WERI-Rb-1 (cell line): ENCODE data around the gene FOSL1.
A peak's percentile ranks its signal among the peaks of the same experiment; 100 is the strongest.

Experiments used
- DNase-seq: peaks from one replicate; pipeline ENCODE4 v3.0.0-alpha.2; 2020
- H3K27ac ChIP-seq: fragments of 250-450 bp; sonication (Bioruptor Pico); 2 replicates; pipeline ENCODE4 v1.5.1; 2020; ENCODE audit warnings: mild to moderate bottlenecking, moderate library complexity
- H3K27me3 ChIP-seq: fragments of 250-450 bp; sonication (Bioruptor Pico); 2 replicates; pipeline ENCODE4 v1.5.1; 2021; ENCODE audit warnings: mild to moderate bottlenecking, low read depth, moderate library complexity; ENCODE audit not compliant: insufficient read depth, severe bottlenecking
- H3K36me3 ChIP-seq: fragments of 250-450 bp; sonication (Bioruptor Pico); 2 replicates; pipeline ENCODE4 v1.5.1; 2020; ENCODE audit warnings: mild to moderate bottlenecking, moderate library complexity
- H3K4me3 ChIP-seq: 2 replicates; pipeline ENCODE4 v1.5.1; 2011; ENCODE audit warnings: low read depth, mild to moderate bottlenecking, control low read depth, low read length
- H3K9me3 ChIP-seq: fragments of 250-450 bp; sonication (Bioruptor Pico); 2 replicates; pipeline ENCODE4 v1.5.1; 2021; ENCODE audit warnings: mild to moderate bottlenecking, moderate library complexity; ENCODE audit not compliant: severe bottlenecking
- TF ChIP-seq, protein P1 (sequence below): IDR thresholded peaks from 2 replicates; pipeline ENCODE4 v1.5.1; 2011; ENCODE audit warnings: low read depth, mild to moderate bottlenecking, control low read depth, inconsistent platforms, low read length

FOSL1 gene

DNA sequence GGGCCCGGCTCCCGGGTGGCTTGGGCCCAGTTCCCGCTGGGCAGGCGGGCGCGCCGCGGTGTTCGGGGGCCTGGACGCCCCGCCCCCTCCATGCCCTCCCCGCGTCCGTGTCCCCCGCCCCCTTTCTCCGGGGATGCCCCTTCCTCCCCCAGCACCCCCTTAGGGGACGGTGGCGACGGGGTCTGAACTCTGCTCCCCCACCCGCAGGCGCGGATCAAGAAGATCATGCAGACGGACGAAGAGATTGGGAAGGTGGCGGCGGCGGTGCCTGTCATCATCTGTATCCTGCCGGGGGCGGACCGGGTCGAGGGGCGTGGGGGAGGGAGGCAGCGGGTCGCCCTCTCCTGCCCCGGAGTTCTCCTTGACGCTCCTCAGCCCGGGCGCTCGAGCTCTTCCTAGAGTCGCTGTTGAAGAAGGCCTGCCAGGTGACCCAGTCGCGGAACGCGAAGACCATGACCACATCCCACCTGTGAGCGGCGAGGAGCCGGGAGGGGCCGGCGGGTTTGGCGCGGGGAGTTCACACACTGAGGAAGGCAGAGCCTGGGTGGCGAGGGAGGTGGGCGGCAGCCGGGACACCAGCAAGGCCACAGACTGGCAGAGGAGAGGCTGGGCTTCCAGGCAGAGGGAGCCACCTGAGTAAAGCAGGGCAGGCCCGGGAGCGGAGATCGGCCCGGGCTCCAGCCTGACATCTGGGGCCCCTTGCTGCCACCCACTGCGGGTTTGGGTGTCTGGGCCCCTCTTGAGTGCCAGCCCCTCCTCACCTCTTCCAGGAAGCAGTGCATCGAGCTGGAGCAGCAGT is 19.6 kb upstream of the FOSL1 start:
- TF ChIP-seq, protein P1, sequence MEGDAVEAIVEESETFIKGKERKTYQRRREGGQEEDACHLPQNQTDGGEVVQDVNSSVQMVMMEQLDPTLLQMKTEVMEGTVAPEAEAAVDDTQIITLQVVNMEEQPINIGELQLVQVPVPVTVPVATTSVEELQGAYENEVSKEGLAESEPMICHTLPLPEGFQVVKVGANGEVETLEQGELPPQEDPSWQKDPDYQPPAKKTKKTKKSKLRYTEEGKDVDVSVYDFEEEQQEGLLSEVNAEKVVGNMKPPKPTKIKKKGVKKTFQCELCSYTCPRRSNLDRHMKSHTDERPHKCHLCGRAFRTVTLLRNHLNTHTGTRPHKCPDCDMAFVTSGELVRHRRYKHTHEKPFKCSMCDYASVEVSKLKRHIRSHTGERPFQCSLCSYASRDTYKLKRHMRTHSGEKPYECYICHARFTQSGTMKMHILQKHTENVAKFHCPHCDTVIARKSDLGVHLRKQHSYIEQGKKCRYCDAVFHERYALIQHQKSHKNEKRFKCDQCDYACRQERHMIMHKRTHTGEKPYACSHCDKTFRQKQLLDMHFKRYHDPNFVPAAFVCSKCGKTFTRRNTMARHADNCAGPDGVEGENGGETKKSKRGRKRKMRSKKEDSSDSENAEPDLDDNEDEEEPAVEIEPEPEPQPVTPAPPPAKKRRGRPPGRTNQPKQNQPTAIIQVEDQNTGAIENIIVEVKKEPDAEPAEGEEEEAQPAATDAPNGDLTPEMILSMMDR: no peak
- Histone ChIP-seq H3K27me3 (no peaks in the 10 kb centered on the region), H3K9me3 (no peaks in the 10 kb centered on the region), H3K4me3 (peak overlapping the region; percentile 56), H3K27ac (peak overlapping the region; percentile 74), H3K36me3 (peaks cover 17% of the 10 kb centered on the region)
- DNase-seq: peak; percentile 57

DNA sequence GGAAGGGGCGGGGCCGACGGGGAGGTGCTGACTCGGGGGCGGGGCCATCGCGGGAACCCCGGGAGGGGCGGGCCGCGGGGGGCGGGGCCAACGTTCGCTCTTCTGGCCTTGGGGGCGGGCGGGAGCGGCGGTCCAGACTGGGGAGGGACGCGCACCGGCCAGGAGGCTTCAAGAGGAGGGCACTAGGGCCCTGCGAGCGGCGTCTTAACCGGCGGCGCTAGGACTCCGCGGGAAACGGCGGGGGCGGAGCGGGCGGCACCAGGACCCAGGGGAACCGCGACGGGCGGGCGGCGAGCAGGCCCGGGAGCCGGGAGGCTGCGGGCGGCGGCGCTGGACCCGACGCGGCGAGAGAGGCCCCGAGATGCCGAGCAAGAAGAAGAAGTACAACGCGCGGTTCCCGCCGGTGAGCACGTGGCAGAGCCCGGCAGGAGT is 19.0 kb upstream of the FOSL1 start, which contains the start of gene DRAP1:
Gene DRAP1, plus strand, starts transcription at position 286 of the 432 bp plus-strand sequence. Its CDS starts 76 bp downstream, at position 362.
- H3K36me3 ChIP-seq: peaks cover 17% of the 10 kb centered on the region
- peak; percentile 98 for DNase-seq
- no peaks in the 10 kb centered on the region for H3K27me3 ChIP-seq
- peak within 1 kb of the TSS; percentile 94 for H3K4me3 ChIP-seq
- no peaks in the 10 kb centered on the region for H3K9me3 ChIP-seq
- peak within 1 kb of the TSS; percentile 82 for H3K27ac ChIP-seq
- TF ChIP-seq, protein P1: no peak

DNA sequence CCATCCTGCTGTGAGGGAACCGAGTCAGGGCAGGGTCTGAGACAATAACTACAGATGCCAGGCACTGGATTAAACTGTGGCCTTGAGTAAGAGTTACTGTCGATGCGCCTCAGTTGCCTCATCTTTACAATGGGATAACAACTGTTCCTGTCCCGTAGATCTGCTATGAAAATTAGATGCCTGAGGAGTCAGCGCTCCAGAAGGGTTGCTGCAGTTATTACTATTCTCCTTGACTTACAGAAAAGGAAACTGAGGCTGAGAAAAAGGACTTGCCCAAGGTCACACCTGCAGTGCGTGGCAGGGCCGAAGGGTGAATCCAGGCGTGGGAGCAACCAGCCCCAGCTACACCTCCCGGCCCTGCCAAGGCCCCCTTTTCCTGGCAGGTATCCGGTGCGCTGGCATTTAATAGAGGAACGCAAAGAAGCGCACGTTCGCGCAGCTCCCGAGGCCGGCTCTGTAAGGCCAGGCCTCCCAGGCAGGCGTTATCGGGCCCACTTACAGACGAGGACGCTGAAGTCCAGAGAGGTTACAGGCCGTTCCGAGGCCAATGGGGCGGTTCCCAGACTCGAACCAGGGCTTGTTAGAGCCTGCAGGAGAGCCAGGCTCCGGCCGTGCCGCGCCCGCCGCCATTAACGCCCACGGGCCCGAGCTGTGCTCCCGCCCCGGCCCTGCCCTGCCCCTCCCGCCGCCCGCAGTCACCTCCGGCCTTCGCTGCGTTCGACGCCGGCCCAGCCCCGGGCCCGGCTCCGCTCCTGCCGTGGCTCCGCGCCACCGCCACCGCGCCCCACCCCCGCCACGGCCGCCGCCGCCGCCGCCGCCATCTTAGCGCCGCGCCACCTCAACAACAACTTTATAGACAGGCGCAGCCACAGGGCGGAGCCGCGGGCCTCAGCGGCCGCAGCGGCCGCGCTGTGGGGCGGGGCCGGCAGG is 18.3 kb upstream of the FOSL1 start, which contains the start of gene C11orf68:
Gene C11orf68, minus strand, starts transcription at position 852 of the 930 bp plus-strand sequence. Its CDS starts 31 bp downstream, at position 821.
- peak within 1 kb of the TSS; percentile 94 for H3K4me3 ChIP-seq
- H3K27ac ChIP-seq: peak within 1 kb of the TSS; percentile 82
- peak; percentile 35 for DNase-seq
- H3K27me3 ChIP-seq: no peaks in the 10 kb centered on the region
- H3K36me3 ChIP-seq: peaks cover 15% of the 10 kb centered on the region
- H3K9me3 ChIP-seq: no peaks in the 10 kb centered on the region
- TF ChIP-seq, protein P1: no peak

DNA sequence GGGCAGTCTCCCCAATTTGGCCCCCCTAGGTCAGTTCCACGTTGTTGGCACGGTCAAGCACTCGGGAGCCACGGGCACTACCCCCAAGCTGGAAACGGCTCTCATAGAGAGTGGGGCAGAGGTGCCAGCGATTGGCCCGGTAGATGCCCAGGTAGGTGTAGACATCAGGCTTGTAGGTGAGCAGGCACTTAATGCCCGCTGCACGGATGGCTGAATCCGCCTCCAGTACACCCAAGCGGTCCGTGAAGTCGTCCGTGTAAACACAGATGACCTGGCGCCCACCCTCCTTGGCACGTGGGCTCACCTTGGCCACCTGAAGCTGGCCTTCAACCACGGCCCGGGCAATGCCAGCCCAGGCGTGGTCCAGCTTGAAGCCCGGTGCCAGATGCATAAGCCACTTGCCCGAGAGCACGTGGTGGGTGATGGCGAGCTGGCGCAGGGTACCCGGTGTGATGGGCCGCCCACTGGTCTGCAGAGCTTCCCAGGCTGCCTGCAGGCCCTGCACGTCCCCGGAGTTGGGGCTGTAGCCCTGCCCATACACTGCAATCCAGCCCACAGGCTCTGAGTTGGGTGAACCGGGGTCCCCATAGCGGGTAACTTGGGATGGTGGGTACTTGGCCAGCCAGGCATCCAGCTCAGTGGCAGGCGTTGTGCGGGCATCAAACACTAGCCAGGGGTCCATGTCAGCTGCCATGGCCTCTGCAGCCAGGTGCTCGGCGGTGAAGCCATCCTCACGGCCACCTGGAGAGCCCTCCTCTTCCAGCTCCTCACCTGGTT is 17.4 kb upstream of the FOSL1 start:
- Histone ChIP-seq H3K27ac (no peak overlapping the region), H3K4me3 (peak overlapping the region; percentile 94), H3K27me3 (no peaks in the 10 kb centered on the region), H3K36me3 (peaks cover 9% of the 10 kb centered on the region), H3K9me3 (no peaks in the 10 kb centered on the region)
- no peak for DNase-seq
- TF ChIP-seq, protein P1: no peak

DNA sequence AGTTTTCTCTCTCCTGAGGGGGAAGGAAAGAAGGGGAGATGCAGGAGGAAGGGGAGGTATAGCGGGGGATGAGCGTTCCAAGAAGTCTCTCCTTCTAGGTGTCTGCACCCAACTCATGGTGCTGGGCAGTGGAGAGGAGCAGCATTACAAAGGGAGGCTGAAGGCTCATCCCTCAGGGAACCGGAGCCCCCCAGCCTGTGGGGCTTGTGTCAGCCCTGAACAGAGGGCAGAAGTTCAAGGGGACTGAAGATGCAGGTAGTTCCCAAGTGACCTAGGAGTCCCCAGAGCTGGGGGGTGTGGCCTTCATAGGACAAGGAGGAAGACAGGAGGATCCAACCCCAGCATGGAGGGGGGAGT is 16.9 kb upstream of the FOSL1 start:
- H3K27me3 ChIP-seq: no peaks in the 10 kb centered on the region
- no peak overlapping the region for H3K27ac ChIP-seq
- H3K4me3 ChIP-seq: no peak overlapping the region
- H3K36me3 ChIP-seq: peaks cover 4% of the 10 kb centered on the region; the same call in 1 of the 2 replicates
- DNase-seq: no peak
- TF ChIP-seq, protein P1: no peak
- no peaks in the 10 kb centered on the region for H3K9me3 ChIP-seq
